Measurements from ENCODE around the gene DCLRE1B.

Gene DCLRE1B

GRCh38 chr1:113941245-113941559 is 36.1 kb downstream of the DCLRE1B start:
- H3K36me3 ChIP-seq (replicated peaks; ENCODE audit: low read depth, low read length), result peaks cover 14% of the 10 kb centered on the region
- H3K4me2 ChIP-seq (ENCODE audit: low read length), result no peak overlapping the region
- H3K9me3 ChIP-seq (ENCODE audit: insufficient read depth, low read length), result no peaks in the 10 kb centered on the region
- peaks cover 53% of the 10 kb centered on the region for H3K79me2 ChIP-seq (ENCODE audit: low read length)
- no peak overlapping the region for H3K9ac ChIP-seq (ENCODE audit: low read length)
- no peak overlapping the region for H3K27ac ChIP-seq (ENCODE audit: low read length)
- H4K20me1 ChIP-seq (ENCODE audit: insufficient read depth, low read length), result peaks cover 6% of the 10 kb centered on the region
- no peak overlapping the region for H2AFZ ChIP-seq (ENCODE audit: low read depth, low read length)
- H3K27me3 ChIP-seq (ENCODE audit: low read depth, low read length), result no peaks in the 10 kb centered on the region
- no peak overlapping the region for H3K4me3 ChIP-seq (ENCODE audit: low read length)
- TF ChIP-seq CTCF (IDR thresholded peaks at IDR 0.05; ENCODE audit: low read depth, low read length) (no peak), EZH2phosphoT487 (IDR thresholded peaks at IDR 0.05; ENCODE audit: low read depth) (no peak)
- H3K4me1 ChIP-seq (ENCODE audit: low read length), result no peaks in the 10 kb centered on the region

GRCh38 chr1:113942527-113942926 is 37.4 kb downstream of the DCLRE1B start:
- Histone ChIP-seq H3K9ac (ENCODE audit: low read length) (no peak overlapping the region), H3K27me3 (ENCODE audit: low read depth, low read length) (no peaks in the 10 kb centered on the region), H3K79me2 (ENCODE audit: low read length) (peaks cover 53% of the 10 kb centered on the region), H3K4me1 (ENCODE audit: low read length) (no peaks in the 10 kb centered on the region), H3K4me3 (ENCODE audit: low read length) (no peak overlapping the region), H4K20me1 (ENCODE audit: insufficient read depth, low read length) (peaks cover 13% of the 10 kb centered on the region; the same call in 1 of the 2 replicates), H2AFZ (ENCODE audit: low read depth, low read length) (no peak overlapping the region), H3K27ac (ENCODE audit: low read length) (no peak overlapping the region), H3K9me3 (ENCODE audit: insufficient read depth, low read length) (no peaks in the 10 kb centered on the region), H3K4me2 (ENCODE audit: low read length) (no peak overlapping the region), H3K36me3 (replicated peaks; ENCODE audit: low read depth, low read length) (peaks cover 14% of the 10 kb centered on the region)
- TF ChIP-seq EZH2phosphoT487 (IDR thresholded peaks at IDR 0.05; ENCODE audit: low read depth) (no peak), CTCF (IDR thresholded peaks at IDR 0.05; ENCODE audit: low read depth, low read length) (no peak)

GRCh38 chr1:113943028-113943811 is 38.1 kb downstream of the DCLRE1B start:
- no peaks in the 10 kb centered on the region for H3K4me1 ChIP-seq (ENCODE audit: low read length)
- no peak overlapping the region for H2AFZ ChIP-seq (ENCODE audit: low read depth, low read length)
- no peaks in the 10 kb centered on the region for H3K9me3 ChIP-seq (ENCODE audit: insufficient read depth, low read length)
- no peak overlapping the region for H3K4me3 ChIP-seq (ENCODE audit: low read length)
- H4K20me1 ChIP-seq (ENCODE audit: insufficient read depth, low read length), result peaks cover 13% of the 10 kb centered on the region; the same call in 1 of the 2 replicates
- no peaks in the 10 kb centered on the region for H3K27me3 ChIP-seq (ENCODE audit: low read depth, low read length)
- peaks cover 46% of the 10 kb centered on the region for H3K79me2 ChIP-seq (ENCODE audit: low read length)
- no peak overlapping the region for H3K4me2 ChIP-seq (ENCODE audit: low read length)
- no peak for TF ChIP-seq EZH2phosphoT487 (IDR thresholded peaks at IDR 0.05; ENCODE audit: low read depth)
- no peak for TF ChIP-seq CTCF (IDR thresholded peaks at IDR 0.05; ENCODE audit: low read depth, low read length)
- H3K9ac ChIP-seq (ENCODE audit: low read length), result no peak overlapping the region
- no peak overlapping the region for H3K27ac ChIP-seq (ENCODE audit: low read length)
- peaks cover 14% of the 10 kb centered on the region for H3K36me3 ChIP-seq (replicated peaks; ENCODE audit: low read depth, low read length)

- H3K79me2 ChIP-seq (ENCODE audit: low read length), result peaks cover 46% of the 10 kb centered on the region
- H3K4me3 ChIP-seq (ENCODE audit: low read length), result no peak overlapping the region
- H3K36me3 ChIP-seq (replicated peaks; ENCODE audit: low read depth, low read length), result peaks cover 14% of the 10 kb centered on the region
These were observed 40.2 kb downstream of the DCLRE1B start for GRCh38 chr1:113945329-113945728.

More at GRCh38 chr1:113945329-113945728, 40.2 kb downstream of the DCLRE1B start:
- TF ChIP-seq EZH2phosphoT487 (IDR thresholded peaks at IDR 0.05; ENCODE audit: low read depth) (no peak), CTCF (IDR thresholded peaks at IDR 0.05; ENCODE audit: low read depth, low read length) (no peak)
- H3K9me3 ChIP-seq (ENCODE audit: insufficient read depth, low read length), result no peaks in the 10 kb centered on the region
- no peak overlapping the region for H2AFZ ChIP-seq (ENCODE audit: low read depth, low read length)
- H3K27me3 ChIP-seq (ENCODE audit: low read depth, low read length), result no peaks in the 10 kb centered on the region
- peaks cover 13% of the 10 kb centered on the region; the same call in 1 of the 2 replicates for H4K20me1 ChIP-seq (ENCODE audit: insufficient read depth, low read length)
- no peaks in the 10 kb centered on the region for H3K4me1 ChIP-seq (ENCODE audit: low read length)
- H3K9ac ChIP-seq (ENCODE audit: low read length), result no peak overlapping the region
- H3K4me2 ChIP-seq (ENCODE audit: low read length), result no peak overlapping the region
- no peak overlapping the region for H3K27ac ChIP-seq (ENCODE audit: low read length)
